ENCODE measurements around the gene CSF2. TPM values are rescaled to one million over a fixed set of nuclear protein-coding genes. Genes with fewer than 3 reads are reported as not detected.

CSF2 gene
- total and polyA plus RNA-seq, 5 donors from 2014 or later = not detected

GRCh38 chr5:132067451-132067850 lies 6.1 kb upstream of the CSF2 start:
- no peak overlapping the region for H3K27ac Mint-ChIP-seq
- peak overlapping the region in 1 of 4 donors; percentile 59 for H3K4me3 Mint-ChIP-seq
- ATAC-seq (ENCODE audit: low read depth in 2 of 2) (no peak), DNase-seq (no peak)
- no peaks in the 10 kb centered on the region for H3K27me3 Mint-ChIP-seq
- Histone ChIP-seq H3K4me3 (ENCODE audit: low read depth, low read length) (no peak overlapping the region), H3K27ac (ENCODE audit: insufficient read depth, low read length, poor library complexity, severe bottlenecking) (no peak overlapping the region), H3K9me3 (ENCODE audit: control insufficient read depth in 2 of 2, low read length in 2 of 2) (no peaks in the 10 kb centered on the region), H3K36me3 (ENCODE audit: control insufficient read depth, insufficient read depth, low read length) (no peaks in the 10 kb centered on the region), H3K4me1 (ENCODE audit: control insufficient read depth, insufficient read depth, low read length, poor library complexity, severe bottlenecking) (peaks cover 5% of the 10 kb centered on the region), H3K27me3 (ENCODE audit: control insufficient read depth, insufficient read depth, low read length) (no peaks in the 10 kb centered on the region)
- peaks cover 0 to 6% (median 2%) of the 10 kb centered on the region in 4 donors for H3K4me1 Mint-ChIP-seq
- no peaks in the 10 kb centered on the region for H3K9me3 Mint-ChIP-seq
- H3K36me3 Mint-ChIP-seq = no peaks in the 10 kb centered on the region

GRCh38 chr5:132067941-132068808 lies 5.4 kb upstream of the CSF2 start:
- no peaks in the 10 kb centered on the region for H3K9me3 Mint-ChIP-seq
- Histone ChIP-seq H3K4me3 (ENCODE audit: low read depth, low read length) (no peak overlapping the region), H3K27ac (ENCODE audit: insufficient read depth, low read length, poor library complexity, severe bottlenecking) (no peak overlapping the region), H3K27me3 (ENCODE audit: control insufficient read depth, insufficient read depth, low read length) (no peaks in the 10 kb centered on the region), H3K4me1 (ENCODE audit: control insufficient read depth, insufficient read depth, low read length, poor library complexity, severe bottlenecking) (peaks cover 5% of the 10 kb centered on the region), H3K36me3 (ENCODE audit: control insufficient read depth, insufficient read depth, low read length) (no peaks in the 10 kb centered on the region), H3K9me3 (ENCODE audit: control insufficient read depth in 2 of 2, low read length in 2 of 2) (no peaks in the 10 kb centered on the region)
- H3K27me3 Mint-ChIP-seq = no peaks in the 10 kb centered on the region
- H3K36me3 Mint-ChIP-seq = no peaks in the 10 kb centered on the region
- ATAC-seq (ENCODE audit: low read depth in 2 of 2) (no peak), DNase-seq (no peak)
- H3K4me1 Mint-ChIP-seq = peaks cover 0 to 6% (median 2%) of the 10 kb centered on the region in 4 donors
- no peak overlapping the region for H3K27ac Mint-ChIP-seq
- no peak overlapping the region for H3K4me3 Mint-ChIP-seq

GRCh38 chr5:132069561-132069960 lies 4.0 kb upstream of the CSF2 start:
- Mint-ChIP-seq H3K36me3 (no peaks in the 10 kb centered on the region), H3K27me3 (no peaks in the 10 kb centered on the region), H3K4me3 (no peak overlapping the region), H3K9me3 (no peaks in the 10 kb centered on the region), H3K27ac (no peak overlapping the region), H3K4me1 (peaks cover 0 to 1% (median 0%) of the 10 kb centered on the region in 4 donors)
- H3K4me3 ChIP-seq (ENCODE audit: low read depth, low read length) = no peak overlapping the region
- DNase-seq = no peak
- H3K36me3 ChIP-seq (ENCODE audit: control insufficient read depth, insufficient read depth, low read length) = no peaks in the 10 kb centered on the region
- H3K4me1 ChIP-seq (ENCODE audit: control insufficient read depth, insufficient read depth, low read length, poor library complexity, severe bottlenecking) = peaks cover 11% of the 10 kb centered on the region
- no peaks in the 10 kb centered on the region for H3K9me3 ChIP-seq (ENCODE audit: control insufficient read depth in 2 of 2, low read length in 2 of 2)
- H3K27me3 ChIP-seq (ENCODE audit: control insufficient read depth, insufficient read depth, low read length) = no peaks in the 10 kb centered on the region
- ATAC-seq (ENCODE audit: low read depth in 2 of 2) = no peak
- no peak overlapping the region for H3K27ac ChIP-seq (ENCODE audit: insufficient read depth, low read length, poor library complexity, severe bottlenecking)

- Mint-ChIP-seq H3K9me3 (no peaks in the 10 kb centered on the region), H3K4me3 (no peak overlapping the region), H3K36me3 (no peaks in the 10 kb centered on the region), H3K4me1 (peaks cover 0 to 2% (median 0%) of the 10 kb centered on the region in 4 donors), H3K27me3 (no peaks in the 10 kb centered on the region), H3K27ac (no peak overlapping the region)
- ATAC-seq (ENCODE audit: low read depth in 2 of 2) (no peak), DNase-seq (no peak)
- Histone ChIP-seq H3K9me3 (ENCODE audit: control insufficient read depth in 2 of 2, low read length in 2 of 2) (no peaks in the 10 kb centered on the region), H3K4me1 (ENCODE audit: control insufficient read depth, insufficient read depth, low read length, poor library complexity, severe bottlenecking) (peaks cover 7% of the 10 kb centered on the region), H3K36me3 (ENCODE audit: control insufficient read depth, insufficient read depth, low read length) (no peaks in the 10 kb centered on the region), H3K27me3 (ENCODE audit: control insufficient read depth, insufficient read depth, low read length) (no peaks in the 10 kb centered on the region), H3K27ac (ENCODE audit: insufficient read depth, low read length, poor library complexity, severe bottlenecking) (no peak overlapping the region), H3K4me3 (ENCODE audit: low read depth, low read length) (no peak overlapping the region)
These were observed 3.6 kb upstream of the CSF2 start for GRCh38 chr5:132069994-132070393.

DNA sequence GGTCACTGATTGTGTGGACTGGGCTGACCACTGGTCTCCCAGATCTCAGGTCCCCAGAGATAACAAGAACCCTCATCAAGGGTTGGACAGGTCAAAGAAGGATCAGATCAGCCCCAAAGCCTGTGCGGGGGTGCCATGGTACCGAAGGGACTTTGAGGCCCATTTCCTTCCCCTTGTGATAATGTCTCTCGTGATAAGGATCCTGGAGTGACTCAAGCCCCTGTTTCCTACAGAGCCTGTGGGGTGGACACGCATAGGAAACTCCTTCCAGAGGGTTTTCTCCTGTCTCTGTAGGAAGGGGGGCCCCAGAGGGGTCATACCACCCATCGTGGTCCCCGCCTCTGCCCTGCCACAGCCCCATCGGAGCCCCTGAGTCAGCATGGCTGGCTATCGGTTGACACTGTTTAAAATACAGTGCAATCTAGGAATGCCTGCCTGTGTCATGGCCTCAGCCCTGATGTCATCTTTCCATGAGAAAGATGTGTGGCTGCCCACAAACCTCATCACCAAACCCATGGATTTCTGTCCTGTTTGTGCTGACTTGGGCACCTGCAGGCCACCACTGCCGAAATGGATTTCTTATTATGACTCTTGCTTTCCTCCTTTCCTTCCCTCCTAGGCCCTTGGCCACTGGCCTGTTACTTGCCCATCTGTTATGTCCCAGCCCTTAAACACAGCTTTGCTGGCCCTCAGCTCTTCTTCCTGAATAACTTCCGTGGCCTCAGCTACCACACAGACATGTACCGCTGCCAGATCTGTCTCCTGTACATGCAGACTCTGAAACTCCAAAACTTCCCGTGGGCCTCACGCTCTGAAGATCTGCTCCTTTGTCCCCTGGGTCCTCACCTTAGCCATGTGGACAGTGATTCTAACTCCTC lies 2.9 kb upstream of the CSF2 start:
- H3K27me3 ChIP-seq (ENCODE audit: control insufficient read depth, insufficient read depth, low read length) = no peaks in the 10 kb centered on the region
- H3K36me3 ChIP-seq (ENCODE audit: control insufficient read depth, insufficient read depth, low read length) = no peaks in the 10 kb centered on the region
- Mint-ChIP-seq H3K27me3 (no peaks in the 10 kb centered on the region), H3K4me1 (peaks cover 0 to 8% (median 0%) of the 10 kb centered on the region in 4 donors), H3K27ac (peak overlapping the region in 2 of 3 donors; percentile 50 to 59), H3K36me3 (no peaks in the 10 kb centered on the region), H3K4me3 (no peak overlapping the region), H3K9me3 (no peaks in the 10 kb centered on the region)
- no peak overlapping the region for H3K27ac ChIP-seq (ENCODE audit: insufficient read depth, low read length, poor library complexity, severe bottlenecking)
- H3K4me1 ChIP-seq (ENCODE audit: control insufficient read depth, insufficient read depth, low read length, poor library complexity, severe bottlenecking) = peaks cover 11% of the 10 kb centered on the region
- H3K9me3 ChIP-seq (ENCODE audit: control insufficient read depth in 2 of 2, low read length in 2 of 2) = no peaks in the 10 kb centered on the region
- no peak overlapping the region for H3K4me3 ChIP-seq (ENCODE audit: low read depth, low read length)
- ATAC-seq (ENCODE audit: low read depth in 2 of 2) = no peak
- DNase-seq = no peak

DNA sequence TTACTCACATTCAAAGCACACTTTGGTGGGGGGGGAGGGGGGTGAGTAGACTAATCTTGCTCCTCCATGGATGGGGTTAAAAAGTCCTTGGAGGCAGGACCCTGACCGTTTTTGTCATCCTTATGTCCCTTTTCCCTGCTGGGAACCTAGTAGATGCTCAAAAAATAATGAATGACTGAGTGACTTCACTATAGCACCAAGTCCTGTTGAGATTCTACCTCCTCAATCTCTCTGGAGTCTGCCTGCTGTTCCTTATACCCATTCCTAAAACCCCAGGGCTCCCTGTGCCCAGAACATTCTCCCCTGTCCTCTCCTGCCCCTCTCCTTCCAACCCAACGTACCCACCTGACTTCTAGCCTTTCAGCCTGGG lies 2.3 kb upstream of the CSF2 start:
- H3K4me3 Mint-ChIP-seq = no peak overlapping the region
- H3K4me1 Mint-ChIP-seq = peaks cover 0 to 9% (median 0%) of the 10 kb centered on the region in 4 donors
- no peaks in the 10 kb centered on the region for H3K36me3 Mint-ChIP-seq
- no peak for ATAC-seq (ENCODE audit: low read depth in 2 of 2)
- no peaks in the 10 kb centered on the region for H3K9me3 Mint-ChIP-seq
- no peak overlapping the region for H3K4me3 ChIP-seq (ENCODE audit: low read depth, low read length)
- no peak overlapping the region for H3K27ac ChIP-seq (ENCODE audit: insufficient read depth, low read length, poor library complexity, severe bottlenecking)
- no peaks in the 10 kb centered on the region for H3K9me3 ChIP-seq (ENCODE audit: control insufficient read depth in 2 of 2, low read length in 2 of 2)
- no peak for DNase-seq
- H3K36me3 ChIP-seq (ENCODE audit: control insufficient read depth, insufficient read depth, low read length) = no peaks in the 10 kb centered on the region
- no peaks in the 10 kb centered on the region for H3K27me3 Mint-ChIP-seq
- H3K27ac Mint-ChIP-seq = peak overlapping the region in 2 of 3 donors; percentile 50 to 51
- H3K4me1 ChIP-seq (ENCODE audit: control insufficient read depth, insufficient read depth, low read length, poor library complexity, severe bottlenecking) = peaks cover 12% of the 10 kb centered on the region
- no peaks in the 10 kb centered on the region for H3K27me3 ChIP-seq (ENCODE audit: control insufficient read depth, insufficient read depth, low read length)

DNA sequence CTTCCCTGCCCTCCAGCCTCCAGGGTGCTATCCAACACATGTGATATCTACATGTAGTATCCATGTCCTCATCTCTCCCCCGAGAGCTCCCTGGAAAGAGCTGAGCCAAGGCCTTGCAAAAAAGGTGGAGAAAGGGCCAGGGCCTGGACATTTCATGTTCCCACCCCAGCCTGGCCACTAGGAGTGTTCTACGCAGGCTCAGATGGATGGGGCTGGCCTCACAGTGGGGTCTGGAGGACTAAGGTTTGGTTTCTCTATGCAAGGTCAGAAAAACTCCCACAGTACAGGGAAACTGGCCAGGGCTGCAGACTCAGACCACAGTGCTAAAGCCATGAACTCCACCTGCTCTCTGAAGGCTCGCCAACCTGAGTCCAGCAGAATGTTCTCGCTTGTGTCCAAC lies 1.5 kb upstream of the CSF2 start:
- peaks cover 0 to 13% (median 0%) of the 10 kb centered on the region in 4 donors for H3K4me1 Mint-ChIP-seq
- Histone ChIP-seq H3K4me1 (ENCODE audit: control insufficient read depth, insufficient read depth, low read length, poor library complexity, severe bottlenecking) (peaks cover 12% of the 10 kb centered on the region), H3K36me3 (ENCODE audit: control insufficient read depth, insufficient read depth, low read length) (no peaks in the 10 kb centered on the region), H3K4me3 (ENCODE audit: low read depth, low read length) (no peak overlapping the region), H3K27me3 (ENCODE audit: control insufficient read depth, insufficient read depth, low read length) (no peaks in the 10 kb centered on the region), H3K9me3 (ENCODE audit: control insufficient read depth in 2 of 2, low read length in 2 of 2) (no peaks in the 10 kb centered on the region), H3K27ac (ENCODE audit: insufficient read depth, low read length, poor library complexity, severe bottlenecking) (no peak overlapping the region)
- no peak overlapping the region for H3K27ac Mint-ChIP-seq
- no peaks in the 10 kb centered on the region for H3K9me3 Mint-ChIP-seq
- no peak for DNase-seq
- H3K27me3 Mint-ChIP-seq = no peaks in the 10 kb centered on the region
- no peaks in the 10 kb centered on the region for H3K36me3 Mint-ChIP-seq
- ATAC-seq (ENCODE audit: low read depth in 2 of 2) = peak in 1 of 2 donors; percentile 7
- no peak overlapping the region for H3K4me3 Mint-ChIP-seq

All from CD4-positive, CD25-positive, alpha-beta regulatory T cell (primary cell).